VCaP (cell line): Measurements from ENCODE around the gene FOXA3.

Experiments used
- H3K27ac ChIP-seq: fragments of 450-650 bp; 2 replicates; pipeline ENCODE4 v1.5.1; 2017
- TF ChIP-seq, protein P1 (sequence below): fragments of 450-650 bp; conservative IDR thresholded peaks from 2 replicates; pipeline ENCODE4 v1.5.1; 2017; ENCODE audit warnings: mild to moderate bottlenecking, moderate library complexity

FOXA3 gene

DNA sequence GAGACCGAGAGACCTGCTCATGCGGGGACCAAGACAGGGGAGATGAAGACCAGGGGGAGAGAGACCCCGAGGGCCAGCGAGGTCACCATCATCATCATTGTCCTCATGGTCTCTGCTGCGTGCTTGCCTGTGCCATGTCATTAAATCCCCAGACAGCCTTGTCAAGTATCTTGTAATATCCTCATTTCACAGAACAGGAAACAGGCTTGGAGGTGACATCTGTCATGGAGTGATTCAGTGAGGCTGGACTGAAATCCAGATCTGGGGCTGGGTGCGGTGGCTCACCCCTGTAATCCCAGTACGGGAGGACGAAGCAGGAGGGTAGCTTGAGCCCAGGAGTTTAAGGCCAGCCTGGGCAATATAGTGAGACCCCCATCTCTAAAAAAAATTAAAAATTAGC, 56.3 kb downstream of the FOXA3 start:
- TF ChIP-seq, protein P1, sequence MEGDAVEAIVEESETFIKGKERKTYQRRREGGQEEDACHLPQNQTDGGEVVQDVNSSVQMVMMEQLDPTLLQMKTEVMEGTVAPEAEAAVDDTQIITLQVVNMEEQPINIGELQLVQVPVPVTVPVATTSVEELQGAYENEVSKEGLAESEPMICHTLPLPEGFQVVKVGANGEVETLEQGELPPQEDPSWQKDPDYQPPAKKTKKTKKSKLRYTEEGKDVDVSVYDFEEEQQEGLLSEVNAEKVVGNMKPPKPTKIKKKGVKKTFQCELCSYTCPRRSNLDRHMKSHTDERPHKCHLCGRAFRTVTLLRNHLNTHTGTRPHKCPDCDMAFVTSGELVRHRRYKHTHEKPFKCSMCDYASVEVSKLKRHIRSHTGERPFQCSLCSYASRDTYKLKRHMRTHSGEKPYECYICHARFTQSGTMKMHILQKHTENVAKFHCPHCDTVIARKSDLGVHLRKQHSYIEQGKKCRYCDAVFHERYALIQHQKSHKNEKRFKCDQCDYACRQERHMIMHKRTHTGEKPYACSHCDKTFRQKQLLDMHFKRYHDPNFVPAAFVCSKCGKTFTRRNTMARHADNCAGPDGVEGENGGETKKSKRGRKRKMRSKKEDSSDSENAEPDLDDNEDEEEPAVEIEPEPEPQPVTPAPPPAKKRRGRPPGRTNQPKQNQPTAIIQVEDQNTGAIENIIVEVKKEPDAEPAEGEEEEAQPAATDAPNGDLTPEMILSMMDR: no peak
- no peak overlapping the region for H3K27ac ChIP-seq

DNA sequence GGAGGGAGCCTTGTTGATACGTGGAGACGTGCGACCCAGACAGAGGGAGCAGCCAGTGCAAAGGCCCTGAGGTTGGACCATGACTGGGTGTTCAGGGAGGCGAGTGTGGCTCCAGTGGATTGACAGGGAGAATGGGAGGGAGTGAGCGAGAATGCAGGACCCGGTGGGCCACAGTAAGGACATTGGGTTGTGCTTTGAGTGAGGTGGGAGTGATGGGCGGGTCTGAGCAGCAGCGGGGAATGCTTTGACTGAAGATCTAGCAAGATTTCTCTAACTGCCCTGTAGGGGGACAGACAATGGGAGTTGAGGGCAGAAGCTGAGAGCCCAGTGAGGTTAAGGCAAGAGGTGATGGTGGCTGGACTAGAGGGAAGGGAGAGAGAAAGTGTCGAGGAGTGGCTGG, 58.2 kb downstream of the FOXA3 start:
- no peak overlapping the region for H3K27ac ChIP-seq
- TF ChIP-seq, protein P1: 0 out of 2 replicates have a peak, but pooled peaks have one; percentile 22
